A549 (cell line): Measurements from ENCODE around the gene SNX11.

Experiments
- ATOH8 ChIP-seq: fragments of 250-450 bp; sonication (Bioruptor Pico); IDR thresholded peaks from 2 replicates; pipeline ENCODE4 v1.5.0; 2020; ENCODE audit warnings: low read depth, mild to moderate bottlenecking, moderate library complexity
- TF ChIP-seq, protein P1 (sequence below): fragments of >200 bp; sonication (Bioruptor Twin); formaldehyde crosslinking; IDR thresholded peaks from 3 replicates; pipeline ENCODE4 v1.5.1; 2016

GRCh38 chr17:48125829-48126531 is 18.4 kb downstream of the SNX11 start:
- no peak for TF ChIP-seq ATOH8
- TF ChIP-seq, protein P1, sequence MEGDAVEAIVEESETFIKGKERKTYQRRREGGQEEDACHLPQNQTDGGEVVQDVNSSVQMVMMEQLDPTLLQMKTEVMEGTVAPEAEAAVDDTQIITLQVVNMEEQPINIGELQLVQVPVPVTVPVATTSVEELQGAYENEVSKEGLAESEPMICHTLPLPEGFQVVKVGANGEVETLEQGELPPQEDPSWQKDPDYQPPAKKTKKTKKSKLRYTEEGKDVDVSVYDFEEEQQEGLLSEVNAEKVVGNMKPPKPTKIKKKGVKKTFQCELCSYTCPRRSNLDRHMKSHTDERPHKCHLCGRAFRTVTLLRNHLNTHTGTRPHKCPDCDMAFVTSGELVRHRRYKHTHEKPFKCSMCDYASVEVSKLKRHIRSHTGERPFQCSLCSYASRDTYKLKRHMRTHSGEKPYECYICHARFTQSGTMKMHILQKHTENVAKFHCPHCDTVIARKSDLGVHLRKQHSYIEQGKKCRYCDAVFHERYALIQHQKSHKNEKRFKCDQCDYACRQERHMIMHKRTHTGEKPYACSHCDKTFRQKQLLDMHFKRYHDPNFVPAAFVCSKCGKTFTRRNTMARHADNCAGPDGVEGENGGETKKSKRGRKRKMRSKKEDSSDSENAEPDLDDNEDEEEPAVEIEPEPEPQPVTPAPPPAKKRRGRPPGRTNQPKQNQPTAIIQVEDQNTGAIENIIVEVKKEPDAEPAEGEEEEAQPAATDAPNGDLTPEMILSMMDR, result no peak
